Measurements from ENCODE around the gene NKD1.
"Not testable (repeated sequence)": the region's sequence is repeated elsewhere in the genome, so short reads cannot be mapped to it uniquely, and the experiment has no call there.

NKD1 gene

GRCh38 chr16:50520451-50521245 is 27.5 kb upstream of the NKD1 start:
- no peak for DNase-seq

GRCh38 chr16:50521246-50521900 is 26.8 kb upstream of the NKD1 start:
- DNase-seq: no peak

GRCh38 chr16:50522324-50522723 is 25.9 kb upstream of the NKD1 start:
- DNase-seq: no peak

- DNase-seq: no peak
Observed at GRCh38 chr16:50523710-50524109, 24.5 kb upstream of the NKD1 start.

- DNase-seq: no peak
Observed at GRCh38 chr16:50525262-50525661, 22.9 kb upstream of the NKD1 start.

GRCh38 chr16:50525716-50526115 is 22.5 kb upstream of the NKD1 start:
- DNase-seq: no peak

GRCh38 chr16:50526249-50526648 is 21.9 kb upstream of the NKD1 start:
- DNase-seq: no peak

- DNase-seq: no peak
Observed at GRCh38 chr16:50526796-50527195, 21.4 kb upstream of the NKD1 start.

GRCh38 chr16:50528820-50529219 is 19.4 kb upstream of the NKD1 start:
- DNase-seq: no peak

GRCh38 chr16:50529334-50529733 is 18.9 kb upstream of the NKD1 start:
- no peak for DNase-seq

GRCh38 chr16:50530277-50531236 is 17.6 kb upstream of the NKD1 start:
- DNase-seq: no peak

GRCh38 chr16:50531359-50531758 is 16.8 kb upstream of the NKD1 start:
- DNase-seq: no peak

- DNase-seq: no peak
Observed at GRCh38 chr16:50531901-50532300, 16.3 kb upstream of the NKD1 start.

- DNase-seq: no peak
Observed at GRCh38 chr16:50532576-50532975, 15.6 kb upstream of the NKD1 start.

GRCh38 chr16:50533317-50533716 is 14.9 kb upstream of the NKD1 start:
- no peak for DNase-seq

GRCh38 chr16:50534091-50534490 is 14.1 kb upstream of the NKD1 start:
- DNase-seq: no peak

- DNase-seq: no peak
Observed at GRCh38 chr16:50534556-50534955, 13.6 kb upstream of the NKD1 start.

GRCh38 chr16:50534958-50535357 is 13.2 kb upstream of the NKD1 start:
- DNase-seq: no peak

GRCh38 chr16:50535506-50536257 is 12.5 kb upstream of the NKD1 start:
- no peak for DNase-seq

GRCh38 chr16:50536258-50536645 is 11.9 kb upstream of the NKD1 start:
- not testable (repeated sequence) for DNase-seq

- no peak for DNase-seq
Observed at GRCh38 chr16:50537533-50538290, 10.5 kb upstream of the NKD1 start.
